GM13976 (cell line): Measurements from ENCODE around the gene DHRS9.

ENCODE experiments used
- DNase-seq: peaks from one replicate; pipeline ENCODE4 v3.0.0; 2012; ENCODE audit warnings: low spot score
- in situ Hi-C: fragments of 300-500 bp; cut with MboI; formaldehyde crosslinking; loops from one replicate; pipeline ENCODE4 v1.12.0; 2022; ENCODE audit warnings: low sequenced_read_pairs, mixed read lengths, inconsistent platforms; ENCODE audit not compliant: unreplicated experiment
- TF ChIP-seq, protein P1 (sequence below): IDR thresholded peaks from 2 replicates; pipeline ENCODE4 v1.5.1; 2012; ENCODE audit warnings: borderline replicate concordance, mild to moderate bottlenecking; ENCODE audit not compliant: insufficient read depth; ENCODE audit errors: extremely low read depth, missing control alignments, control extremely low read depth

DHRS9 gene

DNA sequence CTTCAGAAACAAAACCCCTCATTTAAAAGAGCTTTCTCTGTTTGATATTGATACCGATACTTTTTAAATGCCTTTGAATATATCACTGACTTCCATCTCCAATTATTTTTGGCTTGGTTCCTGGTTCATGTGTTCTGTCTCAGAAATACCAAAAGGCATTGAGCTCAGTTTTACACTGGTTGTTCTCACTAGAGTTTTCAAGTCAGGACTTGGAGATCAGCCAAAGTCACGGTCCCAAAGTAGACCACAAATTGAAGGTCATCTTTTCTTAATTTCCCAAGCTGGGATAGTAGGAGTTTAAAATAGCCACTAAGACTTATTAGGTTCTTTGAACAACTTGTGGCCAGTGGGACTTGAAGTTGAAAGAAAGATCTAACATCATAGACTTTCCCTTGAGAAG, 24.2 kb downstream of the DHRS9 start:
- in situ Hi-C loops, result no loop called here

DNA sequence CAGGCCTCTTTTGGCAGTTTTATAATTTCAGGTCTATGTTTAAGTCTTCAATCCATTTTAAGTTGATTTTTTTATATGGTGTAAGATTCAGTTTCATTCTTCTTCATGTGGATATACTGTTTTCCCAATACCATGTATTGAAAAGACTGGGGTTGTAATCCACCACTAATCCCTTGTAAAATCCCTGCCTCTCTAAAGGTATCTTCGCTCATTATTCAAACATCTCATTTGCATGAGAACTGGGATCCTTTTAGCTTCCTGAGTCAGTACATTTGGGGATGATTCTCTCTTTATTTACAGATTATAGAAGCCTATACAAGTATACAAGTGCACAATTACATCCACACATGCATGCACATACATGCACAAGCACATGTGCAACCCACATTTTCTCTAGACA, 25.3 kb downstream of the DHRS9 start:
- TF ChIP-seq, protein P1, sequence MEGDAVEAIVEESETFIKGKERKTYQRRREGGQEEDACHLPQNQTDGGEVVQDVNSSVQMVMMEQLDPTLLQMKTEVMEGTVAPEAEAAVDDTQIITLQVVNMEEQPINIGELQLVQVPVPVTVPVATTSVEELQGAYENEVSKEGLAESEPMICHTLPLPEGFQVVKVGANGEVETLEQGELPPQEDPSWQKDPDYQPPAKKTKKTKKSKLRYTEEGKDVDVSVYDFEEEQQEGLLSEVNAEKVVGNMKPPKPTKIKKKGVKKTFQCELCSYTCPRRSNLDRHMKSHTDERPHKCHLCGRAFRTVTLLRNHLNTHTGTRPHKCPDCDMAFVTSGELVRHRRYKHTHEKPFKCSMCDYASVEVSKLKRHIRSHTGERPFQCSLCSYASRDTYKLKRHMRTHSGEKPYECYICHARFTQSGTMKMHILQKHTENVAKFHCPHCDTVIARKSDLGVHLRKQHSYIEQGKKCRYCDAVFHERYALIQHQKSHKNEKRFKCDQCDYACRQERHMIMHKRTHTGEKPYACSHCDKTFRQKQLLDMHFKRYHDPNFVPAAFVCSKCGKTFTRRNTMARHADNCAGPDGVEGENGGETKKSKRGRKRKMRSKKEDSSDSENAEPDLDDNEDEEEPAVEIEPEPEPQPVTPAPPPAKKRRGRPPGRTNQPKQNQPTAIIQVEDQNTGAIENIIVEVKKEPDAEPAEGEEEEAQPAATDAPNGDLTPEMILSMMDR, result no peak

More for the DNA sequence above, 24.2 kb downstream of the DHRS9 start:
- TF ChIP-seq, protein P1, result no peak
- no peak for DNase-seq

GRCh38 chr2:169095621-169096105, 26.3 kb downstream of the DHRS9 start:
- DNase-seq, result no peak
- in situ Hi-C loops, result no loop called here
- TF ChIP-seq, protein P1, result no peak

More for the DNA sequence above, 25.3 kb downstream of the DHRS9 start:
- in situ Hi-C loops, result no loop called here
- no peak for DNase-seq

DNA sequence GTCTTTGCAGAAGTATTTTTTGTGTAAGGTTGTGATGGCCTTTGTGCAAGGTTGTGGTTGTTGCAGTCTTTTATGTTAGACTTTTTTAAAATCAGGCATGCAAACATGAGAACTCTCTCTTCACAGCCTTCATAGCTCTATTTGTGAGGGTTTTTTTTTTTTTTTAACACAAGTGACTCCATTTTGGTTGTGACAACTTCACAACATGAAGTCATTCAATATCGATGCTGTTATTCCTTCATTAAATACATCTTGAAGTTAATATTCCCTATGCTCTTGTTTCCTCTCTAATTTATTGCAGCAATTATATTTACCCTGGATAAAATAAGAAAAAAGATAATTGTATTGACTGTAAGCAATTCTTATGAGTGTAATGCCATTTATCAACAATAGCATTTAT, 35.5 kb downstream of the DHRS9 start:
- TF ChIP-seq, protein P1, result no peak
- in situ Hi-C loops, result no loop called here
- no peak for DNase-seq

DNA sequence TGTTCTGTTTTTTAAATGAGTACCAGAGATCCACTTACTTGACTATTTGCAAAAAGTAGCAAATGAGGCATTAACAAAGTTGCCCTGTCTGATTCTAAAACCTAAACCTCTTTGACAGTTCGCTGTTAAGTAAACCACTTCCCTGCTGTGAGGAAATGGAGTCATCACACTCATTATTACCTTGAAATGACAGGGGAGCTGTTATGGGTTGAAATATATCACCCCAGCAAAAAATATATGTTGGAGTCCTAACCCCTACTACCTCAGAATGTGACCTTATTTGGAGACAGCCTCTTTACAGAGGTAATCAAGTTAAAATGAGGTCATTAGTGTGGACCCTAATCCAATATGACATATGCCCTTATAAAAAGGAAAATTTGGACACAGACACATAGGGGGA, 36.1 kb downstream of the DHRS9 start:
- in situ Hi-C loops, result no loop called here
- no peak for DNase-seq
- TF ChIP-seq, protein P1, result no peak

- TF ChIP-seq, protein P1, result no peak
- in situ Hi-C loops, result no loop called here
- no peak for DNase-seq
Measured at GRCh38 chr2:169106134-169106533, 36.8 kb downstream of the DHRS9 start.
